Right lobe of liver (tissue), 4 donors: ENCODE results near the gene FCRL5.

ENCODE experiments used
- CTCF ChIP-seq, 4 donors: fragments of 200-600 bp in 3 of 4; fragments of 450-650 bp in 1 of 4; IDR thresholded peaks; one replicate each; pipeline versions ENCODE4 v1.5.1 to v1.8.0; 2016 to 2022; ENCODE audit warnings: antibody characterized with exemption in 4 of 4, mild to moderate bottlenecking in 2 of 4
- POLR2A ChIP-seq: fragments of 450-650 bp; IDR thresholded peaks from one replicate; pipeline ENCODE4 v1.6.1; 2017; ENCODE audit warnings: antibody characterized with exemption, mild to moderate bottlenecking
- donor health status: DM: no; HTN: no; CAD: no.
- donor health status: DM: no; HTN: no; CAD: no.
- donor health status: DM: no; HTN: yes; CAD: no.

GRCh38 chr1:157515141-157515540 is 37.2 kb downstream of the FCRL5 start:
- TF ChIP-seq POLR2A (no peak), CTCF (IDR thresholded peaks at IDR 0.05) (no peak)
